ENCODE measurements around the gene ADISSP. TPM values are rescaled to one million over a fixed set of nuclear protein-coding genes. Genes with fewer than 3 reads are reported as not detected.
A peak's percentile ranks its signal among the peaks of the same experiment; 100 is the strongest.

Gene ADISSP
- polyA plus RNA-seq, 1 experiment, result 34.3 TPM

DNA sequence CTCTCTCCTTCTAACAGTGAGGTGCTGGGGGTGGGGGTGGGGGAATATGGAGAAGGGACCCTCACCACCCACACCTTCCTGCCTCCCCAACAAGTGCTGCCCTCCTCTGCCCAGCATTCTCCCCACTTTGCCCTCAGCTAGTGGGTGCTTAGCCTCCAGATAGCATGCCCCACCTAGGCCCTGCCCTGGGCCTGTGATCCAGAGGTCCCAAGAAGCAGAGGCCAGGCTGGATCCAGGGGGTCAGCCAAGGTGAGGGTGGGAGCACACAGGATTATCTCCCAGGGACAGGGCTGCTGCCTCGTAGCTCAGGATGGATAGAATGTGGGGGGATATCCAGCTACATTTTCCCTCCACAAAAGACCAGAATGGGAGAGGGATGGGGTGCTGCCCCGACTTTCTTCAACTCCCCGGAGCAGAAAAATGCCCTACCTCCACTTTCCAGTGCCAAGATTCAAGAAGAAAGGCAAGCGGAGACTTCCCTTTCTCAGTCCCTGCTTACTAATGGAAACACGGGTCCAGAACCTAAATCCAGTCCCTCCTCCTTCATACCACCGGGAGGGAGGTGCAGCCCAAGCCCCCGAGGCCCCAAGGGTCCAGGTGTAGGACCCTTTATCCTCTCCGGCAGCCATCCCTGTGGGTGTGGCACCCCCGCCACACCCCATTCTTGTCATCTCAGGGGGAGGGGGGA is 987 bp downstream of the ADISSP start:
- H3K27me3 ChIP-seq (ENCODE audit: control insufficient read depth, insufficient read depth, low read length), result no peaks in the 10 kb centered on the region
- ChIA-PET POLR2A (no interaction called here), CTCF (interaction anchor here (0.6 to 4.7 kb wide), 10 partner anchors 11 to 258 kb away, joined by 3 to 51 read pairs (median 4); partner anchors contain the start of genes AP5S1, CENPB and SPEF1)
- no peaks in the 10 kb centered on the region for H3K36me3 ChIP-seq (ENCODE audit: control insufficient read depth, insufficient read depth, low read length)
- DNase-seq (ENCODE audit: low read depth), result no peak
- TF ChIP-seq, protein P1, sequence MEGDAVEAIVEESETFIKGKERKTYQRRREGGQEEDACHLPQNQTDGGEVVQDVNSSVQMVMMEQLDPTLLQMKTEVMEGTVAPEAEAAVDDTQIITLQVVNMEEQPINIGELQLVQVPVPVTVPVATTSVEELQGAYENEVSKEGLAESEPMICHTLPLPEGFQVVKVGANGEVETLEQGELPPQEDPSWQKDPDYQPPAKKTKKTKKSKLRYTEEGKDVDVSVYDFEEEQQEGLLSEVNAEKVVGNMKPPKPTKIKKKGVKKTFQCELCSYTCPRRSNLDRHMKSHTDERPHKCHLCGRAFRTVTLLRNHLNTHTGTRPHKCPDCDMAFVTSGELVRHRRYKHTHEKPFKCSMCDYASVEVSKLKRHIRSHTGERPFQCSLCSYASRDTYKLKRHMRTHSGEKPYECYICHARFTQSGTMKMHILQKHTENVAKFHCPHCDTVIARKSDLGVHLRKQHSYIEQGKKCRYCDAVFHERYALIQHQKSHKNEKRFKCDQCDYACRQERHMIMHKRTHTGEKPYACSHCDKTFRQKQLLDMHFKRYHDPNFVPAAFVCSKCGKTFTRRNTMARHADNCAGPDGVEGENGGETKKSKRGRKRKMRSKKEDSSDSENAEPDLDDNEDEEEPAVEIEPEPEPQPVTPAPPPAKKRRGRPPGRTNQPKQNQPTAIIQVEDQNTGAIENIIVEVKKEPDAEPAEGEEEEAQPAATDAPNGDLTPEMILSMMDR (IDR thresholded peaks at IDR 0.05; ENCODE audit: insufficient read depth, low read depth, low read length), result no peak
- peak overlapping the region; percentile 71 for H3K4me3 ChIP-seq (ENCODE audit: low read depth, low read length)

DNA sequence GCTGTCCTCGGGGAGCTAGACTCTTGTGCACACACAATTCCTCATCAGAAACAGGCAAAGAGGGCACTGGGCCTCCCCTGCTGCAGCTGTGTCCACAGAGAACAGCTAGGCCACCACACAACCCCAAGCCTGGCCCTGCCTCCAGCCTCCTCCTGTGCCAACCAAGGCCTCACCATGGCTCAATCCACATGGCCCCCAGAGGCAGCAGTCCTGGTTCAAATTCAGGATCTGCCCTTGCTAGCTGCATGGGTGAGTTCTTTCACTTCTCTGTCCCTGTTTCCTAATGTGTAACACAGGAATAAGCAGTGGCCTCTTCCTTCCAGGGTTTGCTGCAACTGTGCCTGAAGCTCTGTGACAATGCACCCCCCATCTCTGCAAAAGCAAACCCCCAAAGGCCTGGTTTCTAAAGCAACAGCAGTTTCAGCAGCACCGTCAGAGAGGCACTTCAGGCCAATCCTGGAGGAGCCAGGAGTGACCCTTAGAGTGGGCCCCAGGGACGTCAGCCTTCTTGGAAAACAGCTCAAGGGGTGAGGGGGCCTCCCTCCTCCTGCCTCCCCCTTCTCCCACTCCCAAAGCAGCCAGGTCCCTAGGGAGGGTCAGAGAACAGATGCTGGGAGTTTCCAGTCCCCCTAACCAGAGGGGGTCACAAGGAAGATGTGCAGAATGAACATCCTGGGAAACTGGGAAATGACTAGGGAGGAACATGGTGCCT is 2.2 kb downstream of the ADISSP start:
- Histone ChIP-seq H3K36me3 (ENCODE audit: control insufficient read depth, insufficient read depth, low read length) (no peaks in the 10 kb centered on the region), H3K27me3 (ENCODE audit: control insufficient read depth, insufficient read depth, low read length) (no peaks in the 10 kb centered on the region), H3K4me3 (ENCODE audit: low read depth, low read length) (no peak overlapping the region)
- ChIA-PET CTCF (interaction anchor here (0.6 to 4.7 kb wide), 10 partner anchors 10 to 87 kb away, joined by 3 to 51 read pairs (median 4); partner anchors contain the start of genes CENPB and SPEF1), POLR2A (no interaction called here)
- TF ChIP-seq, protein P1 (IDR thresholded peaks at IDR 0.05; ENCODE audit: insufficient read depth, low read depth, low read length), result no peak
- DNase-seq (ENCODE audit: low read depth), result no peak

DNA sequence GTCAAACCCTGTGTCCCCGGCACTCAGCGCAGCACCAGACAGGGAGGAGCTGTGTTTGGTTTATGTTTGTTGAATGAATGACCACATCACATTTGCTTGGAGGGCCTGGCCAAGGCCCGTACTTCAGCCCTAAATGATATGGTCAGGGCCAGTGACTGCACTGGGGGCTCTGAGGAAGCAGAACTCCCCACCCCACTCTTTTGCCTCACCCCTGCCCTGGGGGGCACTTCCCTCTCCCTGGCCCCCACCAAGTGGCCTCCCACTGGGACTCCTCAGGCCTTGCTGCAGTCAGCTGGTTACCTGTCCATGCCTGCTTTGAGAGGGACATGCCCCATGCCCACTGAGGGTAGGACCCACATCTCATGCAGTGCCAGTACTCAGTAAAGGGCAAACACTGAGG is 2.9 kb downstream of the ADISSP start:
- POLR2A ChIA-PET, result no interaction called here
- CTCF ChIA-PET, result interaction anchor here (1.5 to 2.9 kb wide), 4 partner anchors 12 to 86 kb away, joined by 3 to 13 read pairs (median 4); partner anchors contain the start of gene SPEF1
- H3K27me3 ChIP-seq (ENCODE audit: control insufficient read depth, insufficient read depth, low read length), result no peaks in the 10 kb centered on the region
- H3K36me3 ChIP-seq (ENCODE audit: control insufficient read depth, insufficient read depth, low read length), result no peaks in the 10 kb centered on the region
- DNase-seq (ENCODE audit: low read depth), result no peak
- no peak overlapping the region for H3K4me3 ChIP-seq (ENCODE audit: low read depth, low read length)
- TF ChIP-seq, protein P1 (IDR thresholded peaks at IDR 0.05; ENCODE audit: insufficient read depth, low read depth, low read length), result no peak

DNA sequence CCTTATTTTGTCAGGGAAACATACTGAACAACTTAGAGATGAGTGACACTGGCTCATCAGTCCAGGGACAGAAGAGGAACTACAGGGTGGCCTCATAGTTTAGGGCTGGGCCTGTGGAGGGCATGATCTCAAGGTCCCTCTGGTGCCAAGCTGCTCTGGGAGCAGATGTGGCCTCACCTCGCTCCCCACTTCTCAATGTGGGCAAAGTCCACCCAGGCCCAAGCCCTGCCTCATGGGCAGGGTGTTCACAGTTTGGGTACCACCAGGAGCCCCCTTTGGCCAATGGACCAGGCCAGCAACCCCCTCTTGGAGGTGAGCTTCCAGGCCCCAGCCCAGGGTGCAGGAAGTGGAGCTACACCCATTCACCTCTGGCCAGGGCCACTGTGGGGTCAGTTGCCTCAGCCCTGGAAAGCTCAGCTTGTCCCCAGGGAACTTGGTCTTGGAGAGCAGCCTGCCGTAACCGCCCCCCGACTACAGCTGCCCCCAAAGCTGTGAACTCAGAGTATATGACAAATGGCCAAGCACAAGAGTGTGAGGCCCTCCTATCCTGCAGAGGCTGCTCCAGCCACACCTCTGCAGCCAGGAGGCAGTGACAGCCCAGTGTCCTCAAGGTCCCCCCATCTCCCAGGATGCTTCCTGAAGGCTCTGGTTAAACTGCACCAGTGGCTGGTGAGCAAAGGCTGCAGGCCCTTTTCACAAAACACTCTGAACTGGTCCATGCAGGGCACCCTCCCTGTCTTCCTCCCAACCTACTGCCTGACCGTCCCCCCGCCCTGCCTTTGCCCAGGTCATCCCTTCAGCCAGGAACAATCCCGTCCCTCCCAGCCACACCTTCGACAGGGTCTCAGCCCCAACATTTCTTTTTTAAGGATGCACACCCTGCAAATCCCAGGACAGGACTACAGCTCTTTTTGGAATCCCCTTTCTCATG is 3.6 kb downstream of the ADISSP start:
- ChIA-PET POLR2A (no interaction called here), CTCF (interaction anchor here (0.6 to 2.9 kb wide), 3 partner anchors 11 to 322 kb away, joined by 4 to 13 read pairs (median 4); no protein-coding TSS in a partner anchor)
- no peaks in the 10 kb centered on the region for H3K27me3 ChIP-seq (ENCODE audit: control insufficient read depth, insufficient read depth, low read length)
- H3K36me3 ChIP-seq (ENCODE audit: control insufficient read depth, insufficient read depth, low read length), result peaks cover 2% of the 10 kb centered on the region; the same call in 1 of the 2 replicates
- TF ChIP-seq, protein P1 (IDR thresholded peaks at IDR 0.05; ENCODE audit: insufficient read depth, low read depth, low read length), result no peak
- DNase-seq (ENCODE audit: low read depth), result no peak
- no peak overlapping the region for H3K4me3 ChIP-seq (ENCODE audit: low read depth, low read length)

Data from BJ (cell line).